ENCODE results near the gene ABTB2.

ABTB2 gene

GRCh38 chr11:34359548-34359891 lies 1.7 kb upstream of the ABTB2 start:
- no peak for DNase-seq

- DNase-seq, result peak; percentile 75
Measured at GRCh38 chr11:34358728-34359547, 1.1 kb upstream of the ABTB2 start.

GRCh38 chr11:34358258-34358727 lies 483 bp upstream of the ABTB2 start:
- DNase-seq, result peak; percentile 75

GRCh38 chr11:34356913-34357700 lies 703 bp downstream of the ABTB2 start:
- no peak for DNase-seq

- no peak for DNase-seq
Measured at GRCh38 chr11:34356576-34356912, 1.3 kb downstream of the ABTB2 start.

- no peak for DNase-seq
Measured at GRCh38 chr11:34356130-34356529, 1.7 kb downstream of the ABTB2 start.

GRCh38 chr11:34355726-34356125 lies 2.1 kb downstream of the ABTB2 start:
- no peak for DNase-seq

GRCh38 chr11:34354782-34355181 lies 3.0 kb downstream of the ABTB2 start:
- no peak for DNase-seq

- DNase-seq, result no peak
Measured at GRCh38 chr11:34353881-34354280, 3.9 kb downstream of the ABTB2 start.

GRCh38 chr11:34351687-34352469 lies 5.9 kb downstream of the ABTB2 start:
- no peak for DNase-seq

GRCh38 chr11:34351051-34351450 lies 6.8 kb downstream of the ABTB2 start:
- no peak for DNase-seq

GRCh38 chr11:34349882-34350281 lies 7.9 kb downstream of the ABTB2 start:
- DNase-seq, result no peak

- no peak for DNase-seq
Measured at GRCh38 chr11:34348919-34349318, 8.9 kb downstream of the ABTB2 start.

GRCh38 chr11:34348096-34348495 lies 9.7 kb downstream of the ABTB2 start:
- no peak for DNase-seq

GRCh38 chr11:34346551-34346950 lies 11.3 kb downstream of the ABTB2 start:
- DNase-seq, result no peak

GRCh38 chr11:34345991-34346480 lies 11.8 kb downstream of the ABTB2 start:
- DNase-seq, result no peak

- DNase-seq, result no peak
Measured at GRCh38 chr11:34345540-34345876, 12.3 kb downstream of the ABTB2 start.

- DNase-seq, result no peak
Measured at GRCh38 chr11:34344768-34345539, 12.9 kb downstream of the ABTB2 start.

- no peak for DNase-seq
Measured at GRCh38 chr11:34344410-34344767, 13.4 kb downstream of the ABTB2 start.

- DNase-seq, result no peak
Measured at GRCh38 chr11:34343686-34344085, 14.1 kb downstream of the ABTB2 start.

- DNase-seq, result no peak
Measured at GRCh38 chr11:34343153-34343552, 14.7 kb downstream of the ABTB2 start.

- no peak for DNase-seq
Measured at GRCh38 chr11:34341931-34342533, 15.8 kb downstream of the ABTB2 start.

Measured in NCI-H1694 treated with DMSO at 0.1 percent for 48 hours (cell line).